ENCODE results near the gene CRIP1. TPM values are rescaled to one million over a fixed set of nuclear protein-coding genes. Genes with fewer than 3 reads are reported as not detected.
A peak's percentile ranks its signal among the peaks of the same experiment; 100 is the strongest.

CRIP1 gene
- polyA plus RNA-seq, 1 experiment, result 0.90 TPM

- no peak for DNase-seq (ENCODE audit: low read depth)
- ChIA-PET POLR2A (no interaction called here), CTCF (interaction anchor here (1.1 to 4.2 kb wide), 4 partner anchors 10 to 126 kb away, joined by 3 to 84 read pairs (median 16); no protein-coding TSS in a partner anchor)
- Histone ChIP-seq H3K36me3 (ENCODE audit: control insufficient read depth, insufficient read depth, low read length) (no peaks in the 10 kb centered on the region; the same call in 1 of the 2 replicates), H3K4me3 (ENCODE audit: low read depth, low read length) (peak overlapping the region; percentile 63), H3K27me3 (ENCODE audit: control insufficient read depth, insufficient read depth, low read length) (peaks cover 5% of the 10 kb centered on the region; the same call in 1 of the 2 replicates)
- no peak for TF ChIP-seq CTCF (IDR thresholded peaks at IDR 0.05; ENCODE audit: insufficient read depth, low read depth, low read length)
These were observed 4.8 kb downstream of the CRIP1 start for GRCh38 chr14:105491366-105491973.

- no peaks in the 10 kb centered on the region; the same call in 1 of the 2 replicates for H3K27me3 ChIP-seq (ENCODE audit: control insufficient read depth, insufficient read depth, low read length)
- ChIA-PET CTCF (interaction anchor here (1.1 to 4.2 kb wide), 3 partner anchors 11 to 120 kb away, joined by 3 to 84 read pairs (median 14); no protein-coding TSS in a partner anchor), POLR2A (no interaction called here)
- TF ChIP-seq CTCF (IDR thresholded peaks at IDR 0.05; ENCODE audit: insufficient read depth, low read depth, low read length), result no peak
- no peak overlapping the region for H3K4me3 ChIP-seq (ENCODE audit: low read depth, low read length)
- no peaks in the 10 kb centered on the region; the same call in 1 of the 2 replicates for H3K36me3 ChIP-seq (ENCODE audit: control insufficient read depth, insufficient read depth, low read length)
- no peak for DNase-seq (ENCODE audit: low read depth)
These were observed 5.6 kb downstream of the CRIP1 start for GRCh38 chr14:105492031-105492970.

GRCh38 chr14:105492971-105493871 is 6.5 kb downstream of the CRIP1 start:
- TF ChIP-seq CTCF (IDR thresholded peaks at IDR 0.05; ENCODE audit: insufficient read depth, low read depth, low read length), result no peak
- no peak overlapping the region for H3K4me3 ChIP-seq (ENCODE audit: low read depth, low read length)
- H3K27me3 ChIP-seq (ENCODE audit: control insufficient read depth, insufficient read depth, low read length), result no peaks in the 10 kb centered on the region
- DNase-seq (ENCODE audit: low read depth), result no peak
- no peaks in the 10 kb centered on the region; the same call in 1 of the 2 replicates for H3K36me3 ChIP-seq (ENCODE audit: control insufficient read depth, insufficient read depth, low read length)
- CTCF ChIA-PET, result interaction anchor here (1.9 kb wide), 1 partner anchor 12 kb away, joined by 14 read pairs; no protein-coding TSS in a partner anchor
- POLR2A ChIA-PET, result no interaction called here

- H3K27me3 ChIP-seq (ENCODE audit: control insufficient read depth, insufficient read depth, low read length), result no peaks in the 10 kb centered on the region
- no peak overlapping the region for H3K4me3 ChIP-seq (ENCODE audit: low read depth, low read length)
- CTCF ChIA-PET, result no interaction called here
- POLR2A ChIA-PET, result no interaction called here
- TF ChIP-seq CTCF (IDR thresholded peaks at IDR 0.05; ENCODE audit: insufficient read depth, low read depth, low read length), result no peak
- no peaks in the 10 kb centered on the region; the same call in none of the 2 replicates for H3K36me3 ChIP-seq (ENCODE audit: control insufficient read depth, insufficient read depth, low read length)
- no peak for DNase-seq (ENCODE audit: low read depth)
These were observed 7.4 kb downstream of the CRIP1 start for GRCh38 chr14:105493921-105494605.

Data from BJ (cell line).